ENCODE data around the gene DOCK10. TPM values are rescaled to one million over a fixed set of nuclear protein-coding genes. Genes with fewer than 3 reads are reported as not detected.

DOCK10 gene
- total and polyA plus RNA-seq, 2 donors: 3.8 to 41.2 TPM

DNA sequence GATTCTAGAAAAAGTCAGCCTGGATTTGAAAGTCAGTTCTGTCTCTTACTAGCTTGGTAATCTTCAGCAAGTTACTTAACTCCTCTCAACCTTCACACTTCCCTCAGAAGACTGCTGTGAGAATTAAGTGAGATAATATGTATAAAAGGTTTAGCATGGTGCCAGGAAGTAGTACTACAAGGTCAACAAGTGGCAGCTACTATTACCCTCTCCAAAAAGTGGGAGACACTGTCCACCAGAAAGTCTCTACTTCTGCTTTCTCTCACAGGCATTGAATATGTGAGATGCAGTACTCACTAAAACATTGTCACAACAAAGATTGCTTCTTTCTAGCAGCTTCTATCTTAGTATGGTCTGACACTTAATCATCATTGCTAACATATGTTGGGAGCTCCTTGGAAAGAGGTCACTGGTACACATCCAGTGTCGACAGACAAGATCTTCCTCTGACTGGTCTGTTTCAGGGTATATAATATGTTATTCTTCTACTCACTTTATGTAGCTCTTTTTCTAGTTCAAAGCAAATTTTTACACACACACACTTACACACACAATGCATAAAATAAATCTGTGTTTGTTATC is 47.9 kb downstream of the DOCK10 start:
- no peak for DNase-seq (ENCODE audit: extremely low spot score)
- 87% methylated on average over 1 of the region's 1 CpG for WGBS
- Histone ChIP-seq H3K4me1 (ENCODE audit: insufficient read depth) (no peaks in the 10 kb centered on the region), H3K4me3 (ENCODE audit: low read depth, low read length) (no peak overlapping the region), H3K36me3 (ENCODE audit: insufficient read depth) (no peaks in the 10 kb centered on the region), H3K27ac (ENCODE audit: low read depth) (no peak overlapping the region)

DNA sequence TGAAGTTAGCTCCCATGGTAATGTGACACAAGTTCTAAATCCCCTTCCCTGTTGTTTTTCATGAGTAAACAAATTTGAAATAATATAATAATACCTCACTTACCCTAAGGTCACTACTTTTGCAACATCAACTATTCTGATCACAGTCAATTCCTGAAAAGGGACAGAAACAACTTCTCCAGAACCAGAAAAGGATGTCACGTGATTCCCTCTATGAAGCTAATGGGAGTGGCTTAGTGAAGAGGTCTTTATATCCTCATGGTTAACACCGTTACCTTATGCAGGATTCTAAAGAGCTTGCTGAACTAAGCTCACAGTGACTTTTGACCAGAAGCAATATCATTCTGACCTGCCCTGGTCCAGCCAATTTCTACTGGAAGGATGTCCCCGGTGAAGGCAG is 51.6 kb downstream of the DOCK10 start:
- WGBS: 92% methylated on average over 3 of the region's 3 CpGs

DNA sequence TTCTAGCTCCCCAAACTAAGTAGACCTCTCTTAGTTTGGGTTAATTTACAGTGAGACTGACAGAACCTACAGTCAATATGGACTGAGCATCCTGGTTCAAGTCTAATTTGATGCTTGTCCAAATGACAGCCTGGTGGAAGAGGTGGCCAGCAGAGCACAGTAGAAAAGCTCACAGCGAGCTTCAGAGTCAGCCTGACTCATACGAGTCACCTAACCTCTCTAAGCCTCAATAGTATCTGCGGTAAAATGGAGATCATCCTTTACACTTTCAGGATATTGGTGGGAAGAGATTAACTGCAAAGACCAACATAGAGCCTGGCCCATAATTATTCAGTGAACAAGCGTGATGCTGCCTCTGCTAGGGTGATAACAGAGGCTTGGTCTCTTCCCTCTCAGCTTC is 54.5 kb downstream of the DOCK10 start:
- Histone ChIP-seq H3K4me1 (ENCODE audit: insufficient read depth) (no peaks in the 10 kb centered on the region), H3K4me3 (ENCODE audit: low read depth, low read length) (no peak overlapping the region), H3K36me3 (ENCODE audit: insufficient read depth) (no peaks in the 10 kb centered on the region), H3K27ac (ENCODE audit: low read depth) (no peak overlapping the region)
- 95% methylated on average over 4 of the region's 4 CpGs for WGBS
- no peak for DNase-seq (ENCODE audit: extremely low spot score)

More for the DNA sequence above, 51.6 kb downstream of the DOCK10 start:
- DNase-seq (ENCODE audit: extremely low spot score): no peak
- Histone ChIP-seq H3K36me3 (ENCODE audit: insufficient read depth) (no peaks in the 10 kb centered on the region), H3K27ac (ENCODE audit: low read depth) (no peak overlapping the region), H3K4me3 (ENCODE audit: low read depth, low read length) (no peak overlapping the region), H3K4me1 (ENCODE audit: insufficient read depth) (no peaks in the 10 kb centered on the region)

DNA sequence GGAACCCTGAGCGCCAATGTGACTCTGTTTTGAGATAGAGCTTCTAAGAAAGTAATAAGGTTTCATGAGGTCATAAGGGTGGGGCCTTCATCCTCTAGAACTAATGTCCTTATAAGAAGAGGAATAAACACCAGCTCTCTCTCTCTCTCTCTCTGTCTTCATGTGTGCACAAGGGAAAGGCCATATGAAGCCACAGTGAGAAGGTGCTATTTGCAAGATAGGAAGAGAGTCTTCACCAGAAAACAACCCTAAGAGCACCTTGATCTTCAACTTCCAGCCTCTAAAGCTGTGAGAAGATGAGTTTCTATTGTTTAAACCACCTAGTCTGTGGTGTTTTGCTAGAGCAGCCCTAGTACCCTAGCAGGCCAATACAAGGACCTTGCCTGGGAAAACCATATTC is 55.8 kb downstream of the DOCK10 start:
- no peak for DNase-seq (ENCODE audit: extremely low spot score)
- H3K4me1 ChIP-seq (ENCODE audit: insufficient read depth): no peaks in the 10 kb centered on the region
- no peak overlapping the region for H3K4me3 ChIP-seq (ENCODE audit: low read depth, low read length)
- 99% methylated on average over 1 of the region's 1 CpG for WGBS
- no peak overlapping the region for H3K27ac ChIP-seq (ENCODE audit: low read depth)
- no peaks in the 10 kb centered on the region for H3K36me3 ChIP-seq (ENCODE audit: insufficient read depth)

DNA sequence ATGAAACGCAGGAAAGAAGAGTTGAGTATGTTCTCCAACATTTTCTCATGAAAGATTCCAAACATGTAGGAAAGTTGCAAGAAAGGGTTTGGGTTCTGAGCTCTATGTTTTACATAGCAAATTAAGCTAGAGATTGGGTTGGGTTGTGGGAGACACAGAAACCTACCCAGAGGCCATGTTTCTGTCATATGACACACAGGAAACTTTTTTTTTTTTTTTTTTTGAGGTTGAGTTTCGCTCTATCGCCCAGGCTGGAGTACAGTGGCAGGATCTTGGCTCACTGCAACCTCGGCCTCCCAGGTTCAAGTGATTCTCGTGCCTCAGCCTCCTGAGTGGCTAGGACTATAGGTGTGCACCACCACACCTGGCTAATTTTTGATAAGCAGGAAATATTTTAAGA is 57.6 kb downstream of the DOCK10 start:
- WGBS: 79% methylated on average over 5 of the region's 5 CpGs

DNA sequence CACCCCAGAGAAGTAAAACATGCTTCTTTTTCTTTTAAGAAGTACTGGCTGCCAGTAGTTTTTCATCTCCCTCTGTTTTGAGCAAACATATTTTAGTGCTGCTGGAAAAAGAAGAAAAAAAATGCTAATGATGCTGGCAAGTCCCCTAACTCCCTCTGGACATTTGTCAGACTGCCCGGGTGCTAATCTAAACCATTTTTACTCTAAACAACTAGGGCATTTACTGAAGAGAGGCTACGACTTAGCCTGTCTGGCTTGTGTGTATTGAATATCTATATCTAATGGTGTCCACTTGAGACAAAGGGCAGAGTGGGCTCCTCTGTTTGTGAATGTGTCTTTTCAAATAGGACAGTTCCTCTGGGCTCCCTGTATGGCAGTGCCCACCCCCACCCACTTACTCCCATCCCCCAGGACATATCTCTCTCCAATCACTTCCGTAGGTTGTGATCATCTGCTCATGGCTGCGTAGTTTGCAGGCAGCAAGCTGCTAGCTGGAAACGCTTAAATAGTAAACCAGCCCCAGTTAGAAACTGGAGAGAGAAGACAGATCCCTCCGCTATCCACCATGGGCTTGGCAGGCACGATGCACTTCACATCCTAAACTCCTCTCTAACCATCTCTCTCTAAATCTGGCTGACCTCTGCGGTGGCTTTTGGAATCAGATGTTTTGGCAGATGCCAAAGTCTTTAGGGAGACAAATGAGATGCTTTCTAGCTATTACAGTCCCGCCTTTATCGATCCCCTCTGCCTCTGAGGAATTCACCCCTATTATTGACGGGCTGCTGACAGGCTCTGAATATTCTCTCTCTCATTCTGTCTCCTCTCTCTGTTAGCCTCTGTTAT is 58.3 kb downstream of the DOCK10 start:
- WGBS: 25% methylated on average over 11 of the region's 11 CpGs
- Histone ChIP-seq H3K4me3 (ENCODE audit: low read depth, low read length) (peak overlapping the region; percentile 19), H3K4me1 (ENCODE audit: insufficient read depth) (no peaks in the 10 kb centered on the region), H3K36me3 (ENCODE audit: insufficient read depth) (no peaks in the 10 kb centered on the region), H3K27ac (ENCODE audit: low read depth) (peak overlapping the region; percentile 30)
- DNase-seq (ENCODE audit: extremely low spot score): no peak

More for the DNA sequence above, 57.6 kb downstream of the DOCK10 start:
- Histone ChIP-seq H3K27ac (ENCODE audit: low read depth) (no peak overlapping the region), H3K4me3 (ENCODE audit: low read depth, low read length) (no peak overlapping the region), H3K4me1 (ENCODE audit: insufficient read depth) (no peaks in the 10 kb centered on the region), H3K36me3 (ENCODE audit: insufficient read depth) (no peaks in the 10 kb centered on the region)
- no peak for DNase-seq (ENCODE audit: extremely low spot score)

DNA sequence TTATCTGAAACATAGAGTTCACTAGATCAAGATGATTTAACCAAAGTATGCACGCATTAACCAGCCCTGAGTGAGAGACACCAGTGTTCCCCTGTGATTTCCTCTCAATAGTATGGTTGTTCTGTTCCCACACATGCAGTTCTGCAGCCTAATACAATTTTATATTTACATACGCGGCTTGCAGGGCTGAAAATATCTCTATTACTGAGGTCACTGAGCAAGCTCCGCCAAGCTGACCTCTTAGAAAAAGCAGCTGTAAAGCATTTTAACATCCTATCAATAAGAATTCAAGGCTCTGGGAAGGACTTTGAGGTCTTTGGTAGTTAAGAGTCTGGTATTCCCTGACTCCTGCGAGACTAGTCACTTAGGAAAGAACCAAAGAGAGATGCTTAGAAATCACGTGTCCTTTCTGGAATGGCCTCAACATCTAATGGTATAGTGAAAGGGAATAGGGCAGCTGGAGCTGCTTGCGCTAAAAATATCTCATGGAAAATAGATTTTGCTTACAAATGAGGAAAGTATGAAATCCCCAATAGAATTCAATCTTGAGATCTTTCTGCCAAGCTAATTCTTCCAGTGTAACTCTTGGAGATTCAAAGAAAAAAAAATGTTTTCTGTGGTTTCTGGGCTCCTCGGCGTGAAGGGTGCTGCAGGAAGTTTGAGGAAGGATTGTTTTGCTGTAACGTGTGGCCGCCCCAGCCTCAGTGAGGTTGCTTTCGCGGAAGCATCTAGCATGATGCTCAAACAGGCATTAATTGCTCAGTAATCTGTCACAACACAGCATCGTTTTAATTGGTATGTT is 59.2 kb downstream of the DOCK10 start:
- H3K27ac ChIP-seq (ENCODE audit: low read depth): no peak overlapping the region
- H3K4me1 ChIP-seq (ENCODE audit: insufficient read depth): no peaks in the 10 kb centered on the region
- peak; percentile 48 for DNase-seq (ENCODE audit: extremely low spot score)
- 18% methylated on average over 14 of the region's 14 CpGs for WGBS
- peak overlapping the region; percentile 10 for H3K4me3 ChIP-seq (ENCODE audit: low read depth, low read length)
- no peaks in the 10 kb centered on the region for H3K36me3 ChIP-seq (ENCODE audit: insufficient read depth)

DNA sequence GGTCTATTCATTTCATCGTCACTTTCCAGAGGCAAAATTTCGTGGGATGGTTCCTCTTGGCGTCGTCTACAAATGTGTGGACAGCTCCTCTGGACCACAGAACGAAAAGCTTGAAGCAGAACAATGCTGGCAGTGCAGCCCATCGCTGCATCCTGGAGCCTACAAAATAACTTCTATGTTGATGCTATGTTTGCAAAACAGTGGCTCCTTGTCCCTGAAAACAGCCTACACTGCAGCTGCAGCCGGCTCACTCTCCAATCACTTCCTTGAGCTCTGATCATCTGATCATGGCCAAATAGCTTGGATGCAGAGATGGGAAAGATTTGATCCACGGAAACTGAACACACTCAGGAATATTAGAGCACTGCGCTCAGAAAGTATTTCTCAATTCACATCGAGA is 60.0 kb downstream of the DOCK10 start:
- Histone ChIP-seq H3K4me3 (ENCODE audit: low read depth, low read length) (no peak overlapping the region), H3K27ac (ENCODE audit: low read depth) (no peak overlapping the region), H3K36me3 (ENCODE audit: insufficient read depth) (no peaks in the 10 kb centered on the region), H3K4me1 (ENCODE audit: insufficient read depth) (no peaks in the 10 kb centered on the region)
- no peak for DNase-seq (ENCODE audit: extremely low spot score)
- WGBS: 61% methylated on average over 10 of the region's 10 CpGs

DNA sequence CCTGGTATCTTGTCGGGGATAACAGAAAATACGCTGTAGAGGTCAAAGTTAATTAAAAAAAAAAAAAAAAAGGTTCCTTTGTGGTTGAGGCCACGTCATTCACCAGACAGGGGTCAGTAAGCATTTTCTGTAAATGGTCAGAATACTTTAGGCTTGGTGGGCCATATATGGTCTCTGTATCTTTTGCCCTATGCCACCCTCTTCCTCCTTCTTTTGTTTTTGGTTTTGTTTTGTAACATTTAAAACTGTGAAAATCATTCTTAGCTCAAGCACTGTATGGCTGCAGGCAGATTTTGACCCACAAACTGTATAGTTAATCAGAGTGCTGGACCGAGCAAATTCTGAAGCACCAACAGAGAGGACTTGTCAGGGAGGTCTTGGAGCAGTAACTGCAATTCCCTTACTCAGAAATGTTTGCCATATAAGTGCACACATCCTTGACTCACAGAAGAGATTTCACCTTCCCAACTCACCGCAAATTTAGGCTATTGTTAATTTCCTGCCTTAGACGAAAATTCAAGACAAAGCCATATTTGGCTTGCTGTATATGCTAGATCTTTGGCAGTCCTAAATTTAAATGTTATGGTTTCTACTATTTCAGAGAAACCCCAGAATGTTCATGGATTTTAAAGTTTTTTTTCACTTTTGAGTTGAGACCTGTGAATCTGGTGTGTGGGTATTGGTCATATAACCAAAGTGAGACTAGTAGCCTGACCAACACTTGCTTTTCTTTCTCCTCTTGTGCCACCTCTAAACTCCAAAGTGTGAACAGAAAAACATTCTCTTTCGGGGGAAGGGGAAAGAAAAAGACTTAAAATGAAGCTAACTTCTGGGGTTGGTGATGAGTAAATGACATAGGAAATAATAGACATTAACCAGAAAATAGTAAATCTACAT is 65.4 kb downstream of the DOCK10 start:
- Histone ChIP-seq H3K4me1 (ENCODE audit: insufficient read depth) (no peaks in the 10 kb centered on the region), H3K36me3 (ENCODE audit: insufficient read depth) (no peaks in the 10 kb centered on the region), H3K27ac (ENCODE audit: low read depth) (no peak overlapping the region), H3K4me3 (ENCODE audit: low read depth, low read length) (no peak overlapping the region)
- 91% methylated on average over 7 of the region's 7 CpGs for WGBS
- DNase-seq (ENCODE audit: extremely low spot score): no peak

DNA sequence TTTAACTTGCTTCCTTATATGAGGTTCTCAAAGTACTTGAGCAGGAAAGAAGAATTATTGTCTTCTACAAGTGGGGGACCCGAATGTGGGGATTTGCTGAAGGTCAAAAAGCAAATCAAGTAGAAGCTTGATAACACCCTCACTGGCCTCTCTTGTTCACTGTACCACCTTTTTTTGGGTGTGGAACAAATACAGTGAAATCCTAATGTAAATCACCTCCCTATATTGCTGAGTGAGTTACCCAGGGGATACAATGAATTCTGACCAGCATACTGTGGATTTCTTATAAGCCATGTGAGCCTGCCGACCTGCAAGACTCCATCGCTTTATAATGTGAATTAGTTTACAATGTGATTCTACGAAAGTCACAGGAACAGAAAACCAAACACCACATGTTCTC is 66.5 kb downstream of the DOCK10 start:
- Histone ChIP-seq H3K4me1 (ENCODE audit: insufficient read depth) (no peaks in the 10 kb centered on the region), H3K36me3 (ENCODE audit: insufficient read depth) (no peaks in the 10 kb centered on the region), H3K4me3 (ENCODE audit: low read depth, low read length) (no peak overlapping the region), H3K27ac (ENCODE audit: low read depth) (no peak overlapping the region)
- WGBS: 87% methylated on average over 4 of the region's 4 CpGs
- DNase-seq (ENCODE audit: extremely low spot score): no peak

DNA sequence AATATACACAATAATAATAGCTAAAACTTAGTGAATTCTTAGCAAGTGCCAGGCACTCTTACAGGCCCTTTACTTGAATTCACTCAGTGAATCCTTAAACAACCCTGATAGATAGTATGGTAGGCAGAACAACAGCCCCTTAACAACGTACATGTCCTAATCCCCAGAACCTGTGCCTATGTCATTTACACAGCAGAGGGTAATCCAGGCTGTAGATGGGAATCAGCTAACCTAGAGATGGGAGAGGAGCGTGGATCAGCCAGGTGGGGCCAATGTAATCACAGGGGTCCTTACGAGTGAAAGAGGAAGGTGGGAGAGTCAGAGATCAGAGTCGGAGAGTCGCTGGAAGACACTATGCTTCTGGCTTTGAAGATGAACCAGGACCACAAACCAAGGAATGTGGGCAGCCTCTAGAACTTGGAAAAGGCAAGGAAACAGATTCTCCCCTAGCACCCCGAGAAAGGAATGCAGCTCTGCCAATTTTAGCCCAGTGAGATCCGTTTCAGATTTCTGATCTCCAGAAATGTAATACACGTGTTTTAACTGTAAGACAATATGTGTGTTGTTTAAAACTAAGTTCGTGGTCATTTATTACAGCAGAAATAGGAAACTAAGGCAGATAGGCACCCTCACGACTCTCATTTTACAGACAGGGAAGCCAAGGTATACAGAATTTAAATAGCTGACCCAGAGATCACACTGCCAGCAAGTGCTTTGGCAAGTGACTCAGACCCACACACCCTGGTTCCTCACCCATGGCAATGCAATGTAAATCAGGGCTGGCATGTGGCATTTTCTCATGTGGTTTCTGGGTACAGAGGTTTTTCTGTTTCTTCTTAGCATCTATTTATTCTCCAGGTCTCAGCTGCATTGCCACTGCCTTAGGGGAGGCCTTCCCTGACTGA is 68.9 kb downstream of the DOCK10 start:
- H3K36me3 ChIP-seq (ENCODE audit: insufficient read depth): no peaks in the 10 kb centered on the region
- DNase-seq (ENCODE audit: extremely low spot score): no peak
- no peaks in the 10 kb centered on the region for H3K4me1 ChIP-seq (ENCODE audit: insufficient read depth)
- no peak overlapping the region for H3K27ac ChIP-seq (ENCODE audit: low read depth)
- no peak overlapping the region for H3K4me3 ChIP-seq (ENCODE audit: low read depth, low read length)
- WGBS: 79% methylated on average over 10 of the region's 10 CpGs

DNA sequence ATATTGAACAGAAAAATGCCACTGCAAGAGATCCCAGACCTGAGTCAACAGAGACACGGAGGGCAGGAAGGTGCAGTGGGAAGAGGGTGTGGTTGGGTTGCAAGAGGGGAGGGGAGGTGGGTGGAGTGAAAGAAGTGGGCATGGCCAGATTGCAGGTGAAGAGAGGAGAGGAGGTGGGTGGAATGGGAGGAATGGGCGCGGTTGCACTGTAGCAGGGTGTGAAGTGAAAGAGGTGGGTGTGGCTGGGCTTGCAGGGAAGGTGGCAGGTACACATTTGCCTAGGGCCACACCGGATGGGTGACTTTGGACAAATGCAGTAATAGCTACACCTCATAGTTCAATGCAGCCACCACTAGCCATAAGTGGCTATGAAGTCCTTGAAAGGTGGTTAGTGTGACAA is 71.1 kb downstream of the DOCK10 start:
- Histone ChIP-seq H3K27ac (ENCODE audit: low read depth) (no peak overlapping the region), H3K36me3 (ENCODE audit: insufficient read depth) (no peaks in the 10 kb centered on the region), H3K4me3 (ENCODE audit: low read depth, low read length) (no peak overlapping the region), H3K4me1 (ENCODE audit: insufficient read depth) (no peaks in the 10 kb centered on the region)
- no peak for DNase-seq (ENCODE audit: extremely low spot score)
- WGBS: 79% methylated on average over 4 of the region's 4 CpGs
